Measurements from ENCODE around the gene CDC42BPB. TPM values are rescaled to one million over a fixed set of nuclear protein-coding genes. Genes with fewer than 3 reads are reported as not detected.

CDC42BPB gene
- total RNA-seq, 1 donor from 2014 or later = 187 TPM

- H3K4me3 Mint-ChIP-seq (ENCODE audit: unreplicated experiment) = no peak overlapping the region
- DNase-seq (ENCODE audit: low spot score) = no peak
- H3K36me3 Mint-ChIP-seq (ENCODE audit: low read depth, unreplicated experiment) = no peaks in the 10 kb centered on the region
- H3K27me3 Mint-ChIP-seq (ENCODE audit: unreplicated experiment) = peaks cover 4% of the 10 kb centered on the region
- H3K4me1 Mint-ChIP-seq (ENCODE audit: unreplicated experiment) = peaks cover 16% of the 10 kb centered on the region
- no peak for TF ChIP-seq CTCF (IDR thresholded peaks at IDR 0.05; ENCODE audit: unreplicated experiment)
- H3K9me3 Mint-ChIP-seq (ENCODE audit: unreplicated experiment) = no peaks in the 10 kb centered on the region
- H3K27ac Mint-ChIP-seq (ENCODE audit: unreplicated experiment) = peak overlapping the region; percentile 36
Measured at GRCh38 chr14:103068351-103069073, 11.2 kb upstream of the CDC42BPB start.

GRCh38 chr14:103067231-103067954 lies 10.0 kb upstream of the CDC42BPB start:
- H3K27ac Mint-ChIP-seq (ENCODE audit: unreplicated experiment) = no peak overlapping the region
- H3K4me3 Mint-ChIP-seq (ENCODE audit: unreplicated experiment) = no peak overlapping the region
- peaks cover 4% of the 10 kb centered on the region for H3K27me3 Mint-ChIP-seq (ENCODE audit: unreplicated experiment)
- TF ChIP-seq CTCF (IDR thresholded peaks at IDR 0.05; ENCODE audit: unreplicated experiment) = no peak
- H3K9me3 Mint-ChIP-seq (ENCODE audit: unreplicated experiment) = no peaks in the 10 kb centered on the region
- no peak for DNase-seq (ENCODE audit: low spot score)
- H3K36me3 Mint-ChIP-seq (ENCODE audit: low read depth, unreplicated experiment) = no peaks in the 10 kb centered on the region
- H3K4me1 Mint-ChIP-seq (ENCODE audit: unreplicated experiment) = peaks cover 16% of the 10 kb centered on the region

- no peak overlapping the region for H3K27ac Mint-ChIP-seq (ENCODE audit: unreplicated experiment)
Measured at GRCh38 chr14:103066399-103066798, 9.1 kb upstream of the CDC42BPB start.

GRCh38 chr14:103065861-103066260 lies 8.5 kb upstream of the CDC42BPB start:
- Mint-ChIP-seq H3K27ac (ENCODE audit: unreplicated experiment) (peak overlapping the region; percentile 36), H3K9me3 (ENCODE audit: unreplicated experiment) (no peaks in the 10 kb centered on the region)

More at GRCh38 chr14:103066399-103066798, 9.1 kb upstream of the CDC42BPB start:
- Mint-ChIP-seq H3K27me3 (ENCODE audit: unreplicated experiment) (peaks cover 4% of the 10 kb centered on the region), H3K9me3 (ENCODE audit: unreplicated experiment) (no peaks in the 10 kb centered on the region), H3K4me1 (ENCODE audit: unreplicated experiment) (peaks cover 16% of the 10 kb centered on the region), H3K4me3 (ENCODE audit: unreplicated experiment) (no peak overlapping the region), H3K36me3 (ENCODE audit: low read depth, unreplicated experiment) (no peaks in the 10 kb centered on the region)
- TF ChIP-seq CTCF (IDR thresholded peaks at IDR 0.05; ENCODE audit: unreplicated experiment) = no peak
- peak; percentile 48 for DNase-seq (ENCODE audit: low spot score)

More at GRCh38 chr14:103065861-103066260, 8.5 kb upstream of the CDC42BPB start:
- no peak for TF ChIP-seq CTCF (IDR thresholded peaks at IDR 0.05; ENCODE audit: unreplicated experiment)
- no peak for DNase-seq (ENCODE audit: low spot score)
- peaks cover 4% of the 10 kb centered on the region for H3K27me3 Mint-ChIP-seq (ENCODE audit: unreplicated experiment)
- no peaks in the 10 kb centered on the region for H3K36me3 Mint-ChIP-seq (ENCODE audit: low read depth, unreplicated experiment)
- no peak overlapping the region for H3K4me3 Mint-ChIP-seq (ENCODE audit: unreplicated experiment)
- H3K4me1 Mint-ChIP-seq (ENCODE audit: unreplicated experiment) = peaks cover 16% of the 10 kb centered on the region
